HFF-Myc (cell line): Measurements from ENCODE around the gene VAT1L.

Experiments used
- DNase-seq: peaks from one replicate; pipeline ENCODE4 v3.0.0-alpha.2; 2011; ENCODE audit warnings: low read depth; ENCODE audit errors: extremely low read depth
- H3K4me3 ChIP-seq: replicated peaks from 2 replicates; pipeline ENCODE4 v1.5.1; 2011; ENCODE audit warnings: low read depth, mild to moderate bottlenecking, control low read depth, low read length
- CTCF ChIP-seq: IDR thresholded peaks from 2 replicates; pipeline ENCODE4 v1.5.1; 2012; ENCODE audit warnings: mild to moderate bottlenecking, low read depth, low read length, control low read depth; ENCODE audit errors: missing control alignments

The VAT1L gene

GRCh38 chr16:77948835-77949234, 160.5 kb downstream of the VAT1L start:
- no peak for TF ChIP-seq CTCF
- no peak for DNase-seq
- no peak overlapping the region for H3K4me3 ChIP-seq

GRCh38 chr16:77949445-77949844, 161.1 kb downstream of the VAT1L start:
- TF ChIP-seq CTCF, result no peak
- no peak for DNase-seq
- no peak overlapping the region for H3K4me3 ChIP-seq

GRCh38 chr16:77951788-77952187, 163.4 kb downstream of the VAT1L start:
- no peak for TF ChIP-seq CTCF
- no peak overlapping the region for H3K4me3 ChIP-seq
- no peak for DNase-seq

GRCh38 chr16:77955127-77955526, 166.8 kb downstream of the VAT1L start:
- TF ChIP-seq CTCF, result no peak

GRCh38 chr16:77956231-77956630, 167.9 kb downstream of the VAT1L start:
- no peak for TF ChIP-seq CTCF
- no peak for DNase-seq
- no peak overlapping the region for H3K4me3 ChIP-seq

More at GRCh38 chr16:77955127-77955526, 166.8 kb downstream of the VAT1L start:
- H3K4me3 ChIP-seq, result no peak overlapping the region
- DNase-seq, result no peak

- TF ChIP-seq CTCF, result no peak
- H3K4me3 ChIP-seq, result no peak overlapping the region
- no peak for DNase-seq
These were observed 172.4 kb downstream of the VAT1L start for GRCh38 chr16:77960766-77961165.

GRCh38 chr16:77961814-77962213, 173.4 kb downstream of the VAT1L start:
- DNase-seq, result no peak
- H3K4me3 ChIP-seq, result no peak overlapping the region
- TF ChIP-seq CTCF, result no peak
